ENCODE measurements around the gene JMJD8. TPM values are rescaled to one million over a fixed set of nuclear protein-coding genes. Genes with fewer than 3 reads are reported as not detected.

Gene JMJD8
- total and polyA plus RNA-seq, 10 of the 15 experiments (the other 5 are each of a cell fraction or from before 2014, with no cell fraction given), result 1.00 to 50.4 (median 30.7) TPM

GRCh38 chr16:729768-730665, 45.9 kb upstream of the JMJD8 start:
- no peaks in the 10 kb centered on the region; the same call in 1 of the 2 replicates for H3K79me2 ChIP-seq (ENCODE audit: control insufficient read depth, insufficient read depth, low read length)
- no peak overlapping the region for H2AFZ ChIP-seq (ENCODE audit: control insufficient read depth, low read depth, low read length)
- FAIRE-seq (no peak), DNase-seq (ENCODE audit: low read depth, low spot score) (no peak), ATAC-seq (no peak)
- H3K36me3 ChIP-seq (ENCODE audit: control insufficient read depth in 2 of 2, insufficient read depth in 2 of 2, low read length in 1 of 2), result peaks cover 2 to 7% of the 10 kb centered on the region in 2 experiments; a peak in 3 of 4 replicates
- ChIA-PET POLR2A (interaction anchor here (1.4 to 6.3 kb wide), 2 partner anchors 8 to 9 kb away, joined by 6 to 60 read pairs; partner anchors contain the start of genes ANTKMT and CIAO3), RAD21 (ENCODE audit: unreplicated experiment) (no interaction called here), SMC1A (ENCODE audit: uncharacterized antibody, unreplicated experiment) (no interaction called here), CTCF (interaction anchor here (0.7 to 1.4 kb wide), 4 partner anchors 10 to 882 kb away, joined by 3 to 6 read pairs (median 4); partner anchors contain the start of genes CIAO3 and IFT140)
- intact Hi-C loops (cut with micrococcal nuclease; ENCODE audit: unreplicated experiment), result no loop called here
- no peak for TF ChIP-seq POLR2AphosphoS5 (IDR thresholded peaks at IDR 0.05; ENCODE audit: low read length)
- TF ChIP-seq, protein P1, sequence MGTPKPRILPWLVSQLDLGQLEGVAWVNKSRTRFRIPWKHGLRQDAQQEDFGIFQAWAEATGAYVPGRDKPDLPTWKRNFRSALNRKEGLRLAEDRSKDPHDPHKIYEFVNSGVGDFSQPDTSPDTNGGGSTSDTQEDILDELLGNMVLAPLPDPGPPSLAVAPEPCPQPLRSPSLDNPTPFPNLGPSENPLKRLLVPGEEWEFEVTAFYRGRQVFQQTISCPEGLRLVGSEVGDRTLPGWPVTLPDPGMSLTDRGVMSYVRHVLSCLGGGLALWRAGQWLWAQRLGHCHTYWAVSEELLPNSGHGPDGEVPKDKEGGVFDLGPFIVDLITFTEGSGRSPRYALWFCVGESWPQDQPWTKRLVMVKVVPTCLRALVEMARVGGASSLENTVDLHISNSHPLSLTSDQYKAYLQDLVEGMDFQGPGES (IDR thresholded peaks at IDR 0.05), result no peak
- TF ChIP-seq E4F1 (IDR thresholded peaks at IDR 0.05; ENCODE audit: borderline replicate concordance, partially characterized antibody), result no peak
- TF ChIP-seq NFYA (IDR thresholded peaks at IDR 0.05; ENCODE audit: borderline replicate concordance, low read depth, low read length), result no peak
- TF ChIP-seq, protein P2, sequence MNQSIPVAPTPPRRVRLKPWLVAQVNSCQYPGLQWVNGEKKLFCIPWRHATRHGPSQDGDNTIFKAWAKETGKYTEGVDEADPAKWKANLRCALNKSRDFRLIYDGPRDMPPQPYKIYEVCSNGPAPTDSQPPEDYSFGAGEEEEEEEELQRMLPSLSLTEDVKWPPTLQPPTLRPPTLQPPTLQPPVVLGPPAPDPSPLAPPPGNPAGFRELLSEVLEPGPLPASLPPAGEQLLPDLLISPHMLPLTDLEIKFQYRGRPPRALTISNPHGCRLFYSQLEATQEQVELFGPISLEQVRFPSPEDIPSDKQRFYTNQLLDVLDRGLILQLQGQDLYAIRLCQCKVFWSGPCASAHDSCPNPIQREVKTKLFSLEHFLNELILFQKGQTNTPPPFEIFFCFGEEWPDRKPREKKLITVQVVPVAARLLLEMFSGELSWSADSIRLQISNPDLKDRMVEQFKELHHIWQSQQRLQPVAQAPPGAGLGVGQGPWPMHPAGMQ (IDR thresholded peaks at IDR 0.05; ENCODE audit: borderline replicate concordance), result no peak
- no peak for TF ChIP-seq CEBPB (IDR thresholded peaks at IDR 0.05; ENCODE audit: borderline replicate concordance in 1 of 2, low read depth in 2 of 2, low read length in 2 of 2)
- H3K4me2 ChIP-seq (ENCODE audit: control insufficient read depth, insufficient read depth), result no peak overlapping the region
- H3K9me3 ChIP-seq (replicated peaks; ENCODE audit: control insufficient read depth, insufficient read depth, low read length), result no peaks in the 10 kb centered on the region
- no peak overlapping the region for H3K9ac ChIP-seq (ENCODE audit: control insufficient read depth, insufficient read depth, low read length)
- BruUV-seq (replicated peaks), result no TSS peak
- WGBS (ENCODE audit: insufficient coverage, insufficient replicate concordance, low lambda C conversion rate, missing lambda C conversion rate), result 93% methylated on average over 37 of the region's 37 CpGs
- H3K4me3 ChIP-seq, result no peak overlapping the region
- peaks cover 15% of the 10 kb centered on the region for H3K4me1 ChIP-seq (ENCODE audit: control insufficient read depth, insufficient read depth, low read length)
- H3K27ac ChIP-seq (ENCODE audit: control insufficient read depth, insufficient read depth), result no peak overlapping the region
- H3K27me3 ChIP-seq (replicated peaks in 1 of 2; ENCODE audit: control insufficient read depth in 2 of 2, insufficient read depth in 2 of 2, low read length in 1 of 2), result no peaks in the 10 kb centered on the region
- no peaks in the 10 kb centered on the region for H4K20me1 ChIP-seq (ENCODE audit: control insufficient read depth, insufficient read depth)
- in situ Hi-C loops (cut with MboI), result no loop called here
